Measurements from ENCODE around the gene LMAN2L.

The LMAN2L gene

GRCh38 chr2:96695602-96696001 lies 44.3 kb downstream of the LMAN2L start:
- Histone ChIP-seq H3K4me3 (ENCODE audit: low read depth in 1 of 2, low read length in 1 of 2) (no peak overlapping the region), H3K27ac (no peak overlapping the region), H3K9me3 (no peaks in the 10 kb centered on the region), H3K36me3 (no peaks in the 10 kb centered on the region), H3K4me1 (ENCODE audit: control insufficient read depth in 1 of 2, insufficient read depth in 1 of 2, low read depth in 1 of 2, low read length in 1 of 2) (no peaks in the 10 kb centered on the region), H3K27me3 (no peaks in the 10 kb centered on the region)
- TF ChIP-seq CTCF (IDR thresholded peaks at IDR 0.05) = no peak

- no peaks in the 10 kb centered on the region for H3K4me1 ChIP-seq (ENCODE audit: control insufficient read depth in 1 of 2, insufficient read depth in 1 of 2, low read depth in 1 of 2, low read length in 1 of 2)
- H3K27me3 ChIP-seq = no peaks in the 10 kb centered on the region
- H3K36me3 ChIP-seq = no peaks in the 10 kb centered on the region
- H3K9me3 ChIP-seq = no peaks in the 10 kb centered on the region
- no peak for TF ChIP-seq CTCF (IDR thresholded peaks at IDR 0.05)
- H3K4me3 ChIP-seq (ENCODE audit: low read depth in 1 of 2, low read length in 1 of 2) = no peak overlapping the region
- H3K27ac ChIP-seq = no peak overlapping the region
Observed at GRCh38 chr2:96694816-96695455, 44.9 kb downstream of the LMAN2L start.

GRCh38 chr2:96694279-96694678 lies 45.6 kb downstream of the LMAN2L start:
- no peaks in the 10 kb centered on the region for H3K4me1 ChIP-seq (ENCODE audit: control insufficient read depth in 1 of 2, insufficient read depth in 1 of 2, low read depth in 1 of 2, low read length in 1 of 2)
- H3K27ac ChIP-seq = no peak overlapping the region
- H3K27me3 ChIP-seq = no peaks in the 10 kb centered on the region
- H3K9me3 ChIP-seq = no peaks in the 10 kb centered on the region
- no peak for TF ChIP-seq CTCF (IDR thresholded peaks at IDR 0.05)
- H3K4me3 ChIP-seq (ENCODE audit: low read depth in 1 of 2, low read length in 1 of 2) = no peak overlapping the region
- no peaks in the 10 kb centered on the region for H3K36me3 ChIP-seq

GRCh38 chr2:96693286-96694200 lies 46.3 kb downstream of the LMAN2L start:
- no peaks in the 10 kb centered on the region for H3K36me3 ChIP-seq
- H3K9me3 ChIP-seq = no peaks in the 10 kb centered on the region
- no peaks in the 10 kb centered on the region for H3K27me3 ChIP-seq
- no peak overlapping the region for H3K4me3 ChIP-seq (ENCODE audit: low read depth in 1 of 2, low read length in 1 of 2)
- TF ChIP-seq CTCF (IDR thresholded peaks at IDR 0.05) = no peak
- H3K27ac ChIP-seq = no peak overlapping the region
- H3K4me1 ChIP-seq (ENCODE audit: control insufficient read depth in 1 of 2, insufficient read depth in 1 of 2, low read depth in 1 of 2, low read length in 1 of 2) = no peaks in the 10 kb centered on the region

GRCh38 chr2:96692094-96692971 lies 47.5 kb downstream of the LMAN2L start:
- TF ChIP-seq CTCF (IDR thresholded peaks at IDR 0.05) = no peak
- Histone ChIP-seq H3K27ac (no peak overlapping the region), H3K9me3 (no peaks in the 10 kb centered on the region), H3K4me3 (ENCODE audit: low read depth in 1 of 2, low read length in 1 of 2) (no peak overlapping the region), H3K36me3 (no peaks in the 10 kb centered on the region), H3K27me3 (no peaks in the 10 kb centered on the region), H3K4me1 (ENCODE audit: control insufficient read depth in 1 of 2, insufficient read depth in 1 of 2, low read depth in 1 of 2, low read length in 1 of 2) (no peaks in the 10 kb centered on the region)
